Transverse colon (tissue), 4 donors: Measurements from ENCODE around the gene MACROH2A1. TPM values are rescaled to one million over a fixed set of nuclear protein-coding genes. Genes with fewer than 3 reads are reported as not detected.

Experiments
- DNase-seq: peaks from one replicate; pipeline ENCODE4 v3.0.0-alpha.2; 2019
- H3K27ac ChIP-seq, 4 donors: fragments of 200-600 bp; sonication (generic); 2 replicates each; pipeline ENCODE4 v1.5.1; 2016 to 2018; ENCODE audit warnings: inconsistent platforms in 4 of 4
- H3K27me3 ChIP-seq: fragments of 200-600 bp; sonication (generic); 2 replicates; pipeline ENCODE4 v1.5.1; 2017; ENCODE audit warnings: inconsistent platforms
- H3K36me3 ChIP-seq, 4 donors: fragments of 200-600 bp; sonication (generic); 2 replicates each; pipeline ENCODE4 v1.5.1; 2017 to 2019; ENCODE audit warnings: inconsistent platforms in 4 of 4
- H3K4me1 ChIP-seq, 4 donors: fragments of 200-600 bp; sonication (generic); 2 replicates each; pipeline ENCODE4 v1.5.1; 2017 to 2020; ENCODE audit warnings: inconsistent platforms in 4 of 4
- H3K4me3 ChIP-seq, 4 donors: fragments of 200-600 bp; sonication (generic); 1 replicate in 1 of 4; 2 replicates in 3 of 4; pipeline versions ENCODE4 v1.5.1 to v1.6.1; 2017 to 2019; ENCODE audit warnings: inconsistent platforms in 4 of 4
- H3K9me3 ChIP-seq, 2 donors: fragments of 200-600 bp; sonication (generic); 2 replicates each; pipeline ENCODE4 v1.5.1; 2017 to 2019; ENCODE audit warnings: inconsistent platforms in 2 of 2
- EP300 ChIP-seq: sonication (generic); formaldehyde crosslinking; IDR thresholded peaks from one replicate; pipeline ENCODE4 v1.6.1; 2017; ENCODE audit warnings: antibody characterized with exemption, low read depth
- POLR2A ChIP-seq: fragments of 450-650 bp; IDR thresholded peaks from one replicate; pipeline ENCODE4 v1.6.1; 2016; ENCODE audit warnings: antibody characterized with exemption, mild to moderate bottlenecking, moderate library complexity
- POLR2AphosphoS5 ChIP-seq, 3 donors: sonication (generic); formaldehyde crosslinking; IDR thresholded peaks; one replicate each; pipeline ENCODE4 v1.6.1; 2016; ENCODE audit warnings: antibody characterized with exemption in 3 of 3
- WGBS, 2 donors: methylation state at CpG; one replicate each; pipeline ENCODE4 v1.1.5; 2018; ENCODE audit warnings: low coverage in 1 of 2; 5-methylcytosine and 5-hydroxymethylcytosine counted together
- in situ Hi-C, 4 donors: fragments of 200-750 bp; cut with MboI; loops; one replicate each; pipeline versions ENCODE4 v1.15.0 to v1.15.1; 2017; ENCODE audit warnings: low sequenced_read_pairs in 3 of 4, low pct_ligation_motif_present in 1 of 4, low pct_unique_long_range_greater_than_20kb in 1 of 4
- intact Hi-C: fragments of 100-400 bp; cut with DNase I; formaldehyde crosslinking; loops from one replicate; pipeline ENCODE4 v1.15.1; 2023; ENCODE audit warnings: low total_unique reads
- total RNA-seq, 4 donors: library from RNA; depleted of rRNA; stranded (reverse); fragments of >200 nt; gene quantifications; one replicate each; pipeline ENCODE4 v1.1.0, GENCODE V29; 2016
- TF ChIP-seq, protein P1 (sequence below), 5 experiments: fragments of 200-600 bp in 3 of 5; fragments of 450-650 bp in 2 of 5; sonication (generic) in 3 of 5; IDR thresholded peaks; 1 replicate in 2 of 5; 2 replicates in 3 of 5; pipeline ENCODE4 v1.5.1; 2016 to 2017; ENCODE audit warnings: antibody characterized with exemption in 5 of 5, inconsistent platforms in 3 of 5, mild to moderate bottlenecking in 2 of 5, moderate library complexity in 1 of 5

MACROH2A1 gene
- total RNA-seq, 4 donors from 2014 or later = 190 to 348 (median 314) TPM

- Histone ChIP-seq H3K36me3 (no peaks in the 10 kb centered on the region), H3K4me3 (no peak overlapping the region), H3K27ac (peak overlapping the region in 3 of 4 donors; percentile 20 to 26 (median 21)), H3K27me3 (no peaks in the 10 kb centered on the region), H3K9me3 (no peaks in the 10 kb centered on the region), H3K4me1 (peaks cover 12 to 73% (median 50%) of the 10 kb centered on the region in 4 donors)
- TF ChIP-seq, protein P1, sequence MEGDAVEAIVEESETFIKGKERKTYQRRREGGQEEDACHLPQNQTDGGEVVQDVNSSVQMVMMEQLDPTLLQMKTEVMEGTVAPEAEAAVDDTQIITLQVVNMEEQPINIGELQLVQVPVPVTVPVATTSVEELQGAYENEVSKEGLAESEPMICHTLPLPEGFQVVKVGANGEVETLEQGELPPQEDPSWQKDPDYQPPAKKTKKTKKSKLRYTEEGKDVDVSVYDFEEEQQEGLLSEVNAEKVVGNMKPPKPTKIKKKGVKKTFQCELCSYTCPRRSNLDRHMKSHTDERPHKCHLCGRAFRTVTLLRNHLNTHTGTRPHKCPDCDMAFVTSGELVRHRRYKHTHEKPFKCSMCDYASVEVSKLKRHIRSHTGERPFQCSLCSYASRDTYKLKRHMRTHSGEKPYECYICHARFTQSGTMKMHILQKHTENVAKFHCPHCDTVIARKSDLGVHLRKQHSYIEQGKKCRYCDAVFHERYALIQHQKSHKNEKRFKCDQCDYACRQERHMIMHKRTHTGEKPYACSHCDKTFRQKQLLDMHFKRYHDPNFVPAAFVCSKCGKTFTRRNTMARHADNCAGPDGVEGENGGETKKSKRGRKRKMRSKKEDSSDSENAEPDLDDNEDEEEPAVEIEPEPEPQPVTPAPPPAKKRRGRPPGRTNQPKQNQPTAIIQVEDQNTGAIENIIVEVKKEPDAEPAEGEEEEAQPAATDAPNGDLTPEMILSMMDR (IDR thresholded peaks at IDR 0.05) = no peak
- TF ChIP-seq POLR2AphosphoS5 (IDR thresholded peaks at IDR 0.05) = no peak
- TF ChIP-seq POLR2A = no peak
- no peak for TF ChIP-seq EP300
- DNase-seq = no peak
- 71 to 79% methylated on average over 2 of the region's 2 CpGs for WGBS, 2 donors
- intact Hi-C loops (no loop called here), in situ Hi-C loops (no loop called here)
Measured at GRCh38 chr5:135392256-135392655, 6.8 kb downstream of the MACROH2A1 start.

DNA sequence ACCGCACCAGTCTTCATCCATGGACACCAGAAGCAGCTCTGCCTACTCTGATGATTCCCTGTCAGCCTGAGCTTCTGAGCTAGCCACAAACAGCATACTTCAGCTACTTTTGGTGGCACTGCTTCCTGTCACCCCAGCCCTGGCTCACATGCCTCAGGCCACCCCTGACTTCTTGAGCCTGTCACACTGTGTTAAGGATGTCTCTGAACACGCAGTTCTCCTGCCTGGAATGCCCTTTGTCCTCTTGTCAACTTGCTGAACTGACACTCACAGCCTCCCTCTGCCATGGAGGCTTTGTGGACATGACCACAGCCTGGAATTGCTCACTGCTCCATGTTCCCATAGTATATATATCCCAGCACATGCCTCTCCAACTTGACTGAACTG lies 7.2 kb downstream of the MACROH2A1 start:
- 82 to 88% methylated on average over 1 to 2 of the region's 2 CpGs for WGBS, 2 donors
- H3K9me3 ChIP-seq = no peaks in the 10 kb centered on the region
- H3K4me1 ChIP-seq = peaks cover 14 to 73% (median 49%) of the 10 kb centered on the region in 4 donors
- no peak overlapping the region for H3K4me3 ChIP-seq
- H3K27me3 ChIP-seq = no peaks in the 10 kb centered on the region
- no peak for TF ChIP-seq POLR2A
- peak in 2 of 3 donors; percentile 12 to 43 for TF ChIP-seq POLR2AphosphoS5 (IDR thresholded peaks at IDR 0.05)
- H3K27ac ChIP-seq = peak overlapping the region in 2 of 4 donors; percentile 13 to 20
- in situ Hi-C loops (no loop called here), intact Hi-C loops (no loop called here)
- H3K36me3 ChIP-seq = no peaks in the 10 kb centered on the region
- DNase-seq = no peak

DNA sequence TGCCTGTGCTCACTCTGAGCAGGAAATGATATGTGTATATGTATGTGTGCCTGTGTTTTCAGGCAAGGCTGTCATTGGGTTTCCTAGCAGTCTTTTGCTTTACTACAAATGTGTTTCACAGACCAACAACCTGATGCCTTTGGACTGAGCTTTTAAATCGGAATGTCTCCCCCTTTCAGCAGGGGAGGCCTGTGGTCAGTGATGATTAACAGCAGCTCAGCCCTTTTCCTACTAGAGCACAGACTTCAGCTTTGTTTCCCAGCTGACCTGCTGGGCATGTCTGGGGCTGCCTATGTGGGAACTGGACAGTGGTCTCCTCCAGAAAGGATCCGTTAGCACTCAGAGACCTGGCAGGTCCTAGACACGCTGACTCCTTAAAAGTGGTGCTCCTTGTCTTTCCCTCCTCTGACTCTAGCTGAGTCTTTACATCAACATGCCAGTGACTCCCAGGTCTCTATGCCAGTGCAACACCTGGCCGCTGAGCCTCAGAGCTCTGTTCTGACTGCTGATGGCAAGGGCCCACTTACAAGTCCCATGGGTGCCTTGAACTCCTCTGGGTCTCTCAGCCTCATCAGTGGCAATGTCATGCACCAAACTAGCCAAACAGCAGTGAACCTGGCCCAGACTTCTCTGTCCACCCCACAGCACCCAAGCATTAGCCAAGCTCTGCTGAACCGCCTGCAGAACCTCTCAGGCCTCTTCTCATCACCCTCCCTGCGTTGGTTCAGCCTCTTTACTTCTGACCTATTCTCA lies 7.7 kb downstream of the MACROH2A1 start:
- in situ Hi-C loops = no loop called here
- no peaks in the 10 kb centered on the region for H3K36me3 ChIP-seq

DNA sequence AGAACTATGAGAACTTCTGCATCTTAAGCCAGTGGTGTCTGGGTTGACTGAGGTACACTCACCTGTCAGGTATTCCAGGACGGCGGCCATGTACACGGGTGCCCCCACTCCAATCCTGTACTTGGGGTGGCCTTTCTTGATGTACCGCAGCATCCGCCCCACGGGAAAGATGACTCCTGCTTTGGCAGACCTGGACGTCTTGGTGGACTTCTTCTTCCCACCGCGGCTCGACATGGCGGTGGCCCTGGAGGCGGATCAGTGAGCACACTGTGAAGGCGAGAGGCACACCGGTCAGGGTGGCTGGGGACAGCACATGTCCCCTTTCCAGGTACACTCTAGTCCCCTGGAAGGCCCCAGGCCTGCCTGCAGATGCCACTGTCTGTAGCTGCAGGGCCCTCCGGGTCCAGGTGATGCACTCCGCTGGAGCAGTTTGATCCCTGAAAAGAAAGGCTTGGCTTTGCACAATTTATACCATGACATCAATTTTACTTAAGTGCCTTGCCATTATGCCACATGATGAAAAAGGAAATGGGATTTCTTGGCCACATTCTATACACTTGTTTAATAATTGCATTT lies 10.1 kb downstream of the MACROH2A1 start:
- no peak overlapping the region for H3K27ac ChIP-seq
- H3K4me1 ChIP-seq = peaks cover 13 to 57% (median 31%) of the 10 kb centered on the region in 4 donors
- H3K4me3 ChIP-seq = no peak overlapping the region
- H3K27me3 ChIP-seq = no peaks in the 10 kb centered on the region
- no peaks in the 10 kb centered on the region for H3K9me3 ChIP-seq
- no peaks in the 10 kb centered on the region for H3K36me3 ChIP-seq
- DNase-seq = no peak
- in situ Hi-C loops = no loop called here
- intact Hi-C loops = no loop called here
- WGBS, 2 donors = 96% methylated on average over 16 of the region's 16 CpGs; no CpG with 5 or more reads in 1 of the 2 donors
- TF ChIP-seq POLR2AphosphoS5 (IDR thresholded peaks at IDR 0.05) (no peak), EP300 (no peak), POLR2A (no peak)
- TF ChIP-seq, protein P1 (IDR thresholded peaks at IDR 0.05) = no peak

More for the DNA sequence above, 7.7 kb downstream of the MACROH2A1 start:
- DNase-seq = no peak
- no peak for TF ChIP-seq POLR2AphosphoS5 (IDR thresholded peaks at IDR 0.05)
- TF ChIP-seq POLR2A = no peak
- TF ChIP-seq EP300 = no peak
- TF ChIP-seq, protein P1 (IDR thresholded peaks at IDR 0.05) = no peak
- peaks cover 13 to 73% (median 49%) of the 10 kb centered on the region in 4 donors for H3K4me1 ChIP-seq
- 86 to 94% methylated on average over 4 to 6 of the region's 6 CpGs for WGBS, 2 donors
- peak overlapping the region in 2 of 4 donors; percentile 13 to 20 for H3K27ac ChIP-seq
- H3K9me3 ChIP-seq = no peaks in the 10 kb centered on the region
- intact Hi-C loops = no loop called here
- no peaks in the 10 kb centered on the region for H3K27me3 ChIP-seq
- H3K4me3 ChIP-seq = no peak overlapping the region
